ENCODE measurements around the gene FBXL5.

DNA sequence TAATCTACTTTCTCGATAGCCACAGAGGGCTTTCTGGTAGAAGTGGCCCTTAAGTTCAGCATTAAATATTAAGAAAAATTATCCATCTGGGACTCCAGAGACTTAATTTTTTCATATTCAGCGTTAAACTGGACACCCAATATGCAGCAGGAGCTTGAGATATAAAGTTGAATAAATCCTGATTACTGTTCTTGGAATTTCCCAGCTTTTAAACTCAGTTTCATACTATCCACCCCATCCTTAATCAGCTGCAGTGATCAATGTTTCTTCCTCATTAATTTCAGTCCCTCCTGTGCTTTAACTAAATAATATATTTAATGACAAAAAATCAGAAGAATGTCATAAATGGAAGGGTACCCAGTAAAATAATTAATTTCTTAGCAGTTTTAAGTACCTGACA lies 3.6 kb upstream of the FBXL5 start:
- TF ChIP-seq POLR2A (IDR thresholded peaks at IDR 0.05): no peak
- TF ChIP-seq, protein P1, sequence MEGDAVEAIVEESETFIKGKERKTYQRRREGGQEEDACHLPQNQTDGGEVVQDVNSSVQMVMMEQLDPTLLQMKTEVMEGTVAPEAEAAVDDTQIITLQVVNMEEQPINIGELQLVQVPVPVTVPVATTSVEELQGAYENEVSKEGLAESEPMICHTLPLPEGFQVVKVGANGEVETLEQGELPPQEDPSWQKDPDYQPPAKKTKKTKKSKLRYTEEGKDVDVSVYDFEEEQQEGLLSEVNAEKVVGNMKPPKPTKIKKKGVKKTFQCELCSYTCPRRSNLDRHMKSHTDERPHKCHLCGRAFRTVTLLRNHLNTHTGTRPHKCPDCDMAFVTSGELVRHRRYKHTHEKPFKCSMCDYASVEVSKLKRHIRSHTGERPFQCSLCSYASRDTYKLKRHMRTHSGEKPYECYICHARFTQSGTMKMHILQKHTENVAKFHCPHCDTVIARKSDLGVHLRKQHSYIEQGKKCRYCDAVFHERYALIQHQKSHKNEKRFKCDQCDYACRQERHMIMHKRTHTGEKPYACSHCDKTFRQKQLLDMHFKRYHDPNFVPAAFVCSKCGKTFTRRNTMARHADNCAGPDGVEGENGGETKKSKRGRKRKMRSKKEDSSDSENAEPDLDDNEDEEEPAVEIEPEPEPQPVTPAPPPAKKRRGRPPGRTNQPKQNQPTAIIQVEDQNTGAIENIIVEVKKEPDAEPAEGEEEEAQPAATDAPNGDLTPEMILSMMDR (IDR thresholded peaks at IDR 0.05): no peak
- TF ChIP-seq EP300 (IDR thresholded peaks at IDR 0.05): no peak
